ENCODE results near the gene TRAPPC6A.

TRAPPC6A gene

GRCh38 chr19:45178262-45179071 is 430 bp upstream of the TRAPPC6A start, which contains the start of gene BLOC1S3:
TSS of gene BLOC1S3 (plus strand) at chr19:45178784. CDS start at chr19:45179297, 513 bp downstream.
- TF ChIP-seq GATA2 (IDR thresholded peaks at IDR 0.05; ENCODE audit: low read depth, low read length) (no peak), GATA3 (IDR thresholded peaks at IDR 0.05; ENCODE audit: low read depth, low read length) (no peak)

DNA sequence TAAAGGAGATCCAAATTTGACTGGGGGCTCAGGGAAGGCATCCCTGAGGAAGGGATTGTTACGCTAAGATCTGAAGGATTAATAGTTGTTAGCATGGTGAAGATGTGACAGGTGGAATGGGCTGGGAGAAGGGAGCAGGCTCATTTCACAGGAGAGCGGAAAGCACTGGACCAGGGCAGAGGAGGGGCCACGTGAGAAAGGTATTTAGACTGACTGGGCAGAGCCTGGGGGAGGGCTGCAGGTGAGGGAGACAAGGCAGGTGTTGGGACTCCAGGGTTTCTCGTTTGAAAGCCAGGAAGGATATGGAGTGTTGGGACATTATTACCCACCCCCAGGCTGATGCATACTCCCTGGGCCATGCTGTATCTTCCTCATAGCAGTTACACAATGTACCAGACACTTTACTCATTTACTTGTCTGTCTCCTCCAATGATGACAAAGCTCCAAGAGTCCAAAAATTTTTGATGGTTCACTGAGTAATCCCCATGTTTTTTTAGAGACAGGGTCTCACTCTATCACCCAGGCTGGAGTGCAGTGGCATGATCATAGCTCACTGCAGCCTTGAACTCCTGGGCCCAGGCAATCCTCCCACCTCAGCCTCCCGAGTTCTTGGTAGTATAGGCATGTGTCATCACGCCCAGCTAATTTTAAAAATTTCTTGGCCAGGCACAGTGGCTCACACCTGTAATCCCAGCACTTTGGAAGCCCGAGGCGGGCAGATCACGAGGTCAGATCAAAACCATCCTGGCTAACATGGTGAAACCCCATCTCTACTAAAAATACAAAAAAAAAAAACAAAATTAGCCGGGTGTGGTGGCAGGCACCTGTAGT is 2.3 kb downstream of the TRAPPC6A start:
- TF ChIP-seq GATA2 (IDR thresholded peaks at IDR 0.05; ENCODE audit: low read depth, low read length), result no peak
- no peak for TF ChIP-seq GATA3 (IDR thresholded peaks at IDR 0.05; ENCODE audit: low read depth, low read length)

GRCh38 chr19:45173816-45174215 is 4.2 kb downstream of the TRAPPC6A start:
- no peak for TF ChIP-seq GATA2 (IDR thresholded peaks at IDR 0.05; ENCODE audit: low read depth, low read length)
- TF ChIP-seq GATA3 (IDR thresholded peaks at IDR 0.05; ENCODE audit: low read depth, low read length), result no peak

DNA sequence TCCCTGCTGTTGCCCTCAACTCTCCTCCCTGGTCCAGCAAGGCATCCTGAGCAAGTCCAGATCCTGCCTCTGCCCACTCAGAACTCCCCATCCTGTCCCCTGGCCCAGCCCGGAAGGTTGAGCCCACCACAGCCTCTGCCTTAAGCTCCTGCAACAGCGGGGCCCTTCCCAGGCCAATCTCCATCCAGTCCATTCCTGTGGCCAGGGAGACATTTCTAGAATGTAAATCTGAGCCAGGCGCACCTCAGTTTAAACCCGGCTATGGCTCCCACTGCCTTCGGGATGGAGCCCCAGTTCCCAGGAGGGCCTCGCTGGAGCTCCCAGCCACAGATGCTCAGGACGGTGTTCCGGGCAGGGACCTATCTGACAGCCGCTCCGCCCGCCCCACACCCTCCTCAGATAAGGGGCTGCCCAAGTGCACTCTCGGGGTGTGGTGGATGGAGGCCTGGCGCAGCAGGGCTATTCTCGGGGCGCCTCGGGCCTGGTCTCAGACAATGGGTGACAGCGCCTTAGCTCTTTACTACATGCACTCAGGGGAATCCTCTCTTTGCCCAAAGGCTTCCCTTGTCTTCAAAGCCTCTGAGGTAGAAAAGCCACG is 5.3 kb downstream of the TRAPPC6A start:
- TF ChIP-seq GATA3 (IDR thresholded peaks at IDR 0.05; ENCODE audit: low read depth, low read length) (no peak), GATA2 (IDR thresholded peaks at IDR 0.05; ENCODE audit: low read depth, low read length) (no peak)

GRCh38 chr19:45172173-45172572 is 5.9 kb downstream of the TRAPPC6A start:
- TF ChIP-seq GATA2 (IDR thresholded peaks at IDR 0.05; ENCODE audit: low read depth, low read length) (no peak), GATA3 (IDR thresholded peaks at IDR 0.05; ENCODE audit: low read depth, low read length) (no peak)

- no peak for TF ChIP-seq GATA3 (IDR thresholded peaks at IDR 0.05; ENCODE audit: low read depth, low read length)
- no peak for TF ChIP-seq GATA2 (IDR thresholded peaks at IDR 0.05; ENCODE audit: low read depth, low read length)
Observed at GRCh38 chr19:45171211-45171623, 6.8 kb downstream of the TRAPPC6A start.

- TF ChIP-seq GATA2 (IDR thresholded peaks at IDR 0.05; ENCODE audit: low read depth, low read length) (no peak), GATA3 (IDR thresholded peaks at IDR 0.05; ENCODE audit: low read depth, low read length) (no peak)
Observed at GRCh38 chr19:45170146-45171106, 7.6 kb downstream of the TRAPPC6A start.

DNA sequence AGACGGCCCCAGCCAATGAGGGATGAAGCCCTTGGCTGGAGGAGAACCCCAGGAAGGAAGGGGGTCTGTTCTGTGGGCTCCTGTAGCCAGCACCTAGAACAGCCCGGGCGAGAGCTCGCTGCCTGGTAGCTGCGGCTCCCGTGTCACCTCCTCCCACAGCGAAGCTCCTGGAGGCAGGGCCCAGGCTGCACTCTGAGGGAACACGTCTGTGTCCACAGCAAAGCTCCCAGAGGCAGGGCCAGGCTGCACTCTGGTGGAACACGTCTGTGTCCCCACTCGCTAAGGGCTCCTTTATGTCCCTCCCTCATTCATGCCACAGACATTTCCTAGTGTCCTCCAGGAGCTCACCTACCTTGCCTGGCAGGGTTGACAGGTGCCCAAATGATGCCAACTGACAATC is 8.4 kb downstream of the TRAPPC6A start:
- TF ChIP-seq GATA3 (IDR thresholded peaks at IDR 0.05; ENCODE audit: low read depth, low read length) (no peak), GATA2 (IDR thresholded peaks at IDR 0.05; ENCODE audit: low read depth, low read length) (no peak)

GRCh38 chr19:45168767-45169351 is 9.2 kb downstream of the TRAPPC6A start:
- TF ChIP-seq GATA3 (IDR thresholded peaks at IDR 0.05; ENCODE audit: low read depth, low read length) (no peak), GATA2 (IDR thresholded peaks at IDR 0.05; ENCODE audit: low read depth, low read length) (no peak)

- TF ChIP-seq GATA2 (IDR thresholded peaks at IDR 0.05; ENCODE audit: low read depth, low read length), result no peak
- no peak for TF ChIP-seq GATA3 (IDR thresholded peaks at IDR 0.05; ENCODE audit: low read depth, low read length)
Observed at GRCh38 chr19:45166723-45167252, 11.2 kb downstream of the TRAPPC6A start.

- TF ChIP-seq GATA2 (IDR thresholded peaks at IDR 0.05; ENCODE audit: low read depth, low read length) (no peak), GATA3 (IDR thresholded peaks at IDR 0.05; ENCODE audit: low read depth, low read length) (no peak)
Observed at GRCh38 chr19:45164577-45165335, 13.3 kb downstream of the TRAPPC6A start.
